ENCODE results near the gene SLC39A7.

Gene SLC39A7

DNA sequence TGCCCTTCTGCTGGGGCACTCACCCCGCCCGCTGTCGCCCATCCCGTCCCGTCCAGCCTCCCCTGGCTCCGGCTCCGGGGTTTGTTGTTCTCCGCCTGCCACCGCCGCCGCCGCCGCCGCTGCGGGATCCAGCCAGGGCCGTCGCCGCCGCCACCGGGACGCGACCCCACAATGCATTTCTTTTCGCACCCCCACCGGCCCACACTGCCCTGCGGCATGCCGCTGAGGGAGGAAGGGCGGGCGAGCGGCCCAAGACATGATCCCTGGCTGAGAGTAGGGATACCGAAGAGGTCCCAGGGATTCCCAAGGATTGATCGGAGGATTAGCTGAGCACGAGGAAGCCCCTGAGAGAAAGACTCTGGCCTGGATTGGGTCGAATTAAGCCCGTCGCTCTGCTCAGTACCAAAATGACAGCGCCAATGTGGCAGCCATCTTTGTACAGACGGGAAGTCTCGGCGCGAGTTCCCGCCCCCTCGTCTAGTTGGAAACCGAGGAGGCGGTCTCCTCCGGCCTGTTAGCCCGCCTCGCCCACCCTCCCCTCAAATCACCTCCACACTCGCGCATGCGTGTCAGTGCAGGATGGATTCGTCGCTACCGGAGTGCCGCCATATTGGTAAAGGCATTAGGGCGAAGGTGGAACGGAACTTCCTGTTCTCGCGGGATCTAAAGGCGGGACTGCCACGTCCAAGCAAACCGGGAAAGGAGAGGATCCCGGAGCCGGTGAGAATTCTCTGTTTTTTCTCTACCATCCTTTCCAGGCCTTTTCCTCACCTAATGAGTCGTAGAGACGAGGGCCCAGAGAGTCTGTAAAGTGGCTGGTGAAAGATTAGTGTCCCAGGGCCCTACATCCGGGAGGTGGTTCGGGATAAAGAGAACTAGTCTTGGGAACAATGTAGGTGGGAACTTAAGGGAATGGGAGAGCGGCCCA is at the start of gene SLC39A7, which contains the start of gene RXRB:
SLC39A7 (plus strand) TSS at position 649 of the 928 bp plus-strand sequence. CDS start 379 bp downstream, outside the sequence.
RXRB (minus strand) TSS at position 447 of the 928 bp plus-strand sequence; CDS start at position 258, 189 bp downstream.
- DNase-seq: peak; percentile 97

- DNase-seq: no peak
These were observed 49.6 kb upstream of the SLC39A7 start for GRCh38 chr6:33151050-33151449.

- DNase-seq: no peak
These were observed 46.3 kb upstream of the SLC39A7 start for GRCh38 chr6:33154349-33154748.

- DNase-seq: no peak
These were observed 44.1 kb upstream of the SLC39A7 start for GRCh38 chr6:33156561-33156960.

DNA sequence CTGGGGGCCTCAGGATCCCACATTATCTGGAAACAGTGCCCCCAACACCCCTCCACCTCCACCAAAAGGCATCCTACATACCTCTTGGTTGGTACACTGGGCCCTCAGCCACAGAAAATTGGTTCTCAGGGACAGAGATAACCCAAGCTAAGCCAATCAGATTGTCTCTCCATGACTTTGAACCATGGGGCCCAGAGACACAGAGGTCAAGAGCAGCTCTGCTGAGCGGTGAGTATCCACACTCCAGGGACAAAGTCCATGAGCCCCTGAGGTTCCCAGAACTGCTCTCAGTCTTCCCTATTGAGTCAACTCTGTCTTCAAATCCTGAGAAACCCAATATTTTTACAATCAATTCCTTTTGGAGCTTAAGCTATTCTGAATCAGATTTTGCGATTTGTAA is 43.7 kb upstream of the SLC39A7 start:
- DNase-seq: no peak

- DNase-seq: no peak
These were observed 40.6 kb upstream of the SLC39A7 start for GRCh38 chr6:33160096-33160495.

- DNase-seq: peak; percentile 14
These were observed 39.8 kb upstream of the SLC39A7 start for GRCh38 chr6:33160728-33161344.

DNA sequence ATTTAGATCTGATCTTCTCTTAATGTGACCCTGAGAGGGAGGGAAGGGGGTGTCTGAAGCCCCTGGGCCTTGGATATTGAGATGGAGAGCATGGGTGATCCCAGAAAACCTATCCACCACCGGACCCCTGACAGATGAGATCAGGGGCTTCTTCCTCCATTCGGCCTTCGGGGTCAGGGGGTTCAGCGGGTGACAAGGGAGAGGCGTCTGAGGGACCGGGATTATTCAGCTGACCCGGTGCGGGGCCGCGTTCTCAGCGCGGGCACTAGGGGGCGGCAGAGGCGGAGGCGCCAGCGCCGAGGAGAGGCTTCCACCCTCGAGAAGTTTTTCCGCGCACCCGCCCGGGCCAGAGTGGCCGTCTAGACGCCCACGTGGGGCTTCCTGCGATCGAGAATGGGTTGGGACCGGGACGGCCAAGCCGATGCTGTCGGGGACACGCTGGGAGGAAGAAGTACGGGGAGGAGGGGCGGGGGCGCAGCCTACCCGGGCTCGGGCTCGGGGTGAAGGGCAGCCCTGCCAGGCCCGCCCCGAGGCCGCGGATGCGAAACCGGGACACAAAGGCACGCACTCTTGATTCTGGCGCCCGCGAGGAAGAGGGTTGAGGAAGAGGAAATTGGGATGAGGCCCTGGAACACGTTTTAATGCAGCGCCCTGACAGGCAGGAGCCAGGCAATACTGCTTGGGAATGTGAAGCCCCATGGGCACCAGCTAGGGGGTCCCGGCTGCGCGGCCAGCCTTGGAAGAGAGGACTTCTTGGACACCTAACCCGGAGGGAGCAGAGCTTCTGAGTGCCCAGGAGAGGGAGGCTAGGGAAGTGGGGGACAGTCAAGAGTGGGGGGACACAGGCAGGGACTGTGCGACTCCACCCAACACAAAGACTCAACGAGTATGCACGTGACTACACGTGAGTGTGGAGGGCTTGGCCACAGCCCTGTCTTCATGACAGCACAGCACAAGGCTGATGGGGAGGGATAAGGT is 39.0 kb upstream of the SLC39A7 start:
- peak; percentile 86 for DNase-seq

DNA sequence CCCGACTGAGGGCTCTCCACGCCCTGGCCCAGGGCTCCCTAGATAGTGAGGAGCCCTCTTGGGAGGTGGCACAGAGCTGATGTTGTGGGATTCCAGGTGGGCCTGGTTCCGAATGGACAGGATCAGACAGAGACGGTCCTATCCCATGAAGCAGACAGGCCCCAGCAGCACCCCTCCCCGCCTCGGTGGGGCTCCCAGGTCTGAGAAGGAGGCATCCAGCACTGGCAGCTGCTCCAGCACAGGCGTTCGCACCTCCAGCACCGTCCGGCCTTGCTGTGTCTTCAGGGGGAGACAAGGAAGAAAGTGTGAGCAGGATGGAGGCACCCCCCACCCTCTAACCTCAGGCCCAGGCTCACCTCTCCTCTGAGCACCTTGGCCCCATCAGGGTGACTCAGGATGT is 37.1 kb upstream of the SLC39A7 start:
- no peak for DNase-seq

GRCh38 chr6:33164176-33164575 is 36.5 kb upstream of the SLC39A7 start:
- DNase-seq: peak; percentile 16

- peak; percentile 11 for DNase-seq
These were observed 35.8 kb upstream of the SLC39A7 start for GRCh38 chr6:33164665-33165373.

DNA sequence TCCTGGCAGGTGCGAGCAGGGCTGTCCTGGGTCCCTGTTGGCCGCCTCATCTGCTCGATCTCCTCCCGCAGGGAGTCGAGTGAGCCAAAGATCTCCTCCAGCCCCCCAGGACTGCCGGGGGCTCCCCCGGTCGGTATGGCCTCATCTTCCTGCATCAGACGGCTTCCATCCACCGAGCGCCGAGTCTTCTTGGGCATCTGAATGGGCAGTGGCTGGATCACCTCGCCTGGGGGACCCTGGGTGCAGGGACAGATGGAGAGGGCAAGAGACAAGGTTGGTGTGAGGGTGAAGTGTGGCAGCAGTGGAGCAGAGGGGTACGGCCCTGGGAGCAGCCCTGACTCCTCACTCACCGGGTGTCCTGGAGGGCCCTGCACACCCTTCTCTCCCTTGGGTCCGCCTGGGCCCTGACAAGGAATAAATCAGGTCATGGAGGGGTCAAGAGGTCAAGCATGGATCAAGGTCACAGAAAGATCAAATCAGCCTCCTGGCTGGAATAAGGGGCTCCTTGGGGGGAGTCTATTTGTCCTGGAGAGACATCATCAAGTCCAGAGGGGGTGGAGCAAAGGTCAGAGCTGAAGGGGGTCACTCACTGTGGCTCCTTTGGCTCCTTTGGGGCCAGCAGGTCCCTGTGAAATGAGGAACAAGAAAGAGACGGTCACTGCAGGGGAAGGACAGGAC is 34.9 kb upstream of the SLC39A7 start:
- peak; percentile 13 for DNase-seq

GRCh38 chr6:33166363-33166762 is 34.3 kb upstream of the SLC39A7 start:
- DNase-seq: no peak

DNA sequence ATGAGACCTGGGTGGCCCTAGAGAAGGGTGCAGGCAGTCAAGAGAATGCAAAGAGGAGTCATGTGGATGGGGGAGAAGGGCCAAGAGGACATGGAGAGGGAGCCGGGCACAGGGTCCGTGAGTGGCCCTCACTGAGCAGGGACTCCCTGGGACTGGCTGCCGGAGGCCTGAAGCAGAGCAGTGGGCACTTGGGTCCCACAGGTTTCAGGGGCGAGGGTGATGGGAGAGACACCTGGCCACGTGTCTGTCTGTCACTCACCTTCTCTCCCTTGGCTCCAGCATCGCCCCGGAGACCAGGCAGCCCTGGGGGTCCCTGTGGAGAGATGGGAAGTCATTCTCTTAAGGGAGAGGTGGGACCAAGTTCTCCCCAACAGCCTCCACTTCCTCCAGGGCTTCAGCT is 33.9 kb upstream of the SLC39A7 start:
- peak; percentile 15 for DNase-seq

DNA sequence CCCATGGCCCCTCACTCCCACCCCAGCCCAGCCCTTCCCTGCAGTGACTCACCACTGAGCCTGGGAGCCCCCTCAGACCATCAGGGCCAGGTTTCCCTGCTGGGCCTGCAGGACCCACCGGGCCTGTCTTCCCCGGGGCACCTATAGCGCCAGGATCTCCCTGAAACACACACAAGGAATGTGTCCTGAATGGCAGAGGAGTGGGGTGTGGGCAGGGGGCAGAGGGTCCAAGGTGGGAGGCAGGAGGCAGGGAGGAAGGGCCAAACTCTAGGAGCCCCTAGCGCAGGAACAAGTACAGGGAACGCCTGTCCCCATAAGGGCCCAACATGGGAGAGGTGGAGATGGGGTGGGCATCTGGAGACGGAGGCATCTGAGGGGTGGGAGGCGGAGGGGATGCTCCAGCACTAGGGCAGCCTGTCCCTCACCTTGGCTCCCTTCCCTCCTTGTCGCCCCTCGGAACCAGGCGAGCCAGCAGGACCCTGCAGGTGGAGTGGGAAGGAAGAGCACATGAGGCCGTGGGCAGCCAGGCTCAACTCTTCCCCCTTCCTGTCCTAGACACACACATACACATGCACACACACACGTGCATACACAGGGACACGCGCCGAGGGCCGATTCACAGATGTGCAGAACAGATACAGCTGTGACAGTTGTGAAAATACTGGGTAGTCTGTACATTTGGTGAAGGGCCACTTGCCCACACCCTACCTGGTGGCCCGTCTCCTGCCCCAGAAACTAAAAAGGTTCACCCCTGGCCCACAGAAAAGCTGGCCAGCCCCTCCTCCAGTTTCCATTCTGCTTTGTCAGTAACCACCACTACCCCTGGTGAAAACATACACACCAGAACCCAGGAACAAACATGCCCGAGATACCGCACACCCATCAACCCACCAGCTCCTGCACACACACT is 33.0 kb upstream of the SLC39A7 start:
- no peak for DNase-seq

- peak; percentile 19 for DNase-seq
These were observed 32.4 kb upstream of the SLC39A7 start for GRCh38 chr6:33168284-33168601.

DNA sequence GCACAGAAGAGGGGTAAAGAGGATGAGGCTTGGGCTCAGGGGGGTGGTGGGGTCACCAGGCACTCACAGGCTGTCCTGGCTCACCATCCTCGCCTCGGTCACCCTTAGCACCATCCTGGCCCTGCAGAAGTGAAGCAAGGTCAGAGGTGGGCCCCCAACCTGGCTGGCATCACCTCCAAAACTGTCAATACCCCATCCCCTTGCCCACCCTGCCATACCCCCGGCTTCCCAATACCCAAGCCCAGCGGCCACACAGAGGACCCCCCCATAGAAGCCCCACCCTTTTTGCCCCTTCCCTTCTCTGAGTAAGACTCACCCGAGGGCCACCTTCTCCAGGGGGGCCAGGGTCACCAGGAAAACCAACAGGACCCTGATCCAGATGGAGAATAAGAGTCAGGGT is 32.0 kb upstream of the SLC39A7 start:
- DNase-seq: no peak

DNA sequence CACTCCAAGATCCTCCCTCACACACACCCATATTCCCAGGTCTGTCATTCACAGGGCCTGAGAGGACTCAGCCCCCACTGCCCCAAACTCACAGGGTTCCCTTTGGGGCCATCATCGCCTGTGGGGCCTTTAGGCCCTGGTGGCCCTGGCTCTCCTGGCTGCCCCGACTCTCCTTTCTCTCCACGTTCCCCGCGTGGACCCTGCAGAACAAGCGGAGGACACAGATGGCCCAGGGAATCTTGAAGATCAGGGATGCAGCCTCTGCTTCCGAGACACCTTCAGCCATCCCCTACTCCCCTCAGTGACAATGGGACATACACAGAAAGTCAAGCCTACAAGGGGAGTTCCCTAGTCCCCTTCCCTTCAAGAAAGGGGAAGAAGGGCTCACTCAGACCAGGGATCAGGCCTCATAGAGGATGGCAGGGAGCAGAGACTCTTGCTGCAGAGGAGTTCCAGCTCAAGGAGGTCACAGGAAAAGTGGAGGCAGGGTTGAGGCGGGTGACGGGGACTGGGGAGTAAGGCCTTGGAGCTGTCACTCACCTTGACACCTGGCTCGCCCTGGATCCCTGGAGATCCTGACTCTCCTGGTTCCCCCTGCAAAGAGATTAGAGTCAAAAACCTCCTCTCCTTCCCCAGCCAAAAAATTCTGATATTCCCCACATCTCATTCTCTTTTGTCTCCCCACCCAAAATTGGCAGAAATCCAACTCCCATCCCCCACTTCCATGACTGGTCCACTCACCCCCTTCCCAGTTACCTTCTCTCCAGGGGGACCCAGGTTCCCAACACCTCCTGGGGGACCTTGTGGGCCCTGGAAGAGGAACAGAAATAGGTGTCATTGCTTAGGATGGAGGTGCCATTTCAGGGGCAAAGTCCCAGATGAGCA is 31.1 kb upstream of the SLC39A7 start:
- peak; percentile 18 for DNase-seq

Data from 8988T (cell line).